Measurements from ENCODE around the gene BCKDK. TPM values are rescaled to one million over a fixed set of nuclear protein-coding genes. Genes with fewer than 3 reads are reported as not detected.

Gene BCKDK
- total RNA-seq, 2 experiments from 2014 or later = 4.3 to 5.8 TPM

- intact Hi-C loops (cut with DNase I, micrococcal nuclease) = loop anchor here in 1 of 2 experiments (10.0 kb wide), 1 partner anchor 59 kb away; the partner anchor contains the start of gene PYCARD
- POLR2A ChIA-PET = interaction anchor here (0.7 to 1.5 kb wide), 2 partner anchors 32 to 71 kb away, joined by 3 to 5 read pairs; partner anchors contain the start of genes ZNF646 and ZNF668
Measured at GRCh38 chr16:31145398-31145990, 37.3 kb downstream of the BCKDK start.

GRCh38 chr16:31147574-31147973, 39.4 kb downstream of the BCKDK start:
- Mint-ChIP-seq H3K27ac (no peak overlapping the region), H3K36me3 (ENCODE audit: low read depth) (no peaks in the 10 kb centered on the region), H3K9me3 (no peaks in the 10 kb centered on the region), H3K4me3 (no peak overlapping the region), H3K27me3 (peaks cover 8% of the 10 kb centered on the region), H3K4me1 (ENCODE audit: low read depth) (peaks cover 5% of the 10 kb centered on the region)
- CTCF ChIA-PET = no interaction called here
- ATAC-seq (ENCODE audit: poor library complexity) (no peak), DNase-seq (no peak)
- H3K36me3 ChIP-seq (ENCODE audit: insufficient read depth, low read length) = no peaks in the 10 kb centered on the region
- POLR2A ChIA-PET = no interaction called here
- intact Hi-C loops (cut with DNase I, micrococcal nuclease) = loop anchor here in 1 of 2 experiments (10.0 kb wide), 1 partner anchor 57 kb away; the partner anchor contains the start of gene PYCARD
- TF ChIP-seq CTCF (IDR thresholded peaks at IDR 0.05) = no peak
- no peaks in the 10 kb centered on the region for H3K27me3 ChIP-seq (ENCODE audit: control insufficient read depth in 1 of 2, insufficient read depth in 2 of 2, low read length in 2 of 2)
- no peak overlapping the region for H3K27ac ChIP-seq (ENCODE audit: low read depth in 1 of 2, low read length in 2 of 2)
- H3K4me1 ChIP-seq (ENCODE audit: insufficient read depth, low read length) = peaks cover 13% of the 10 kb centered on the region
- H3K9me3 ChIP-seq (ENCODE audit: control insufficient read depth in 1 of 2, insufficient read depth in 1 of 2, low read length in 2 of 2) = no peaks in the 10 kb centered on the region
- no peak overlapping the region for H3K4me3 ChIP-seq (ENCODE audit: low read length)

More at GRCh38 chr16:31145398-31145990, 37.3 kb downstream of the BCKDK start:
- H3K4me3 Mint-ChIP-seq = no peak overlapping the region
- ATAC-seq (ENCODE audit: poor library complexity) (no peak), DNase-seq (peak in 1 of 14 experiments; percentile 14)
- H3K4me1 ChIP-seq (ENCODE audit: insufficient read depth, low read length) = peaks cover 23% of the 10 kb centered on the region
- H3K27ac Mint-ChIP-seq = no peak overlapping the region
- no peaks in the 10 kb centered on the region for H3K27me3 ChIP-seq (ENCODE audit: control insufficient read depth in 1 of 2, insufficient read depth in 2 of 2, low read length in 2 of 2)
- H3K36me3 ChIP-seq (ENCODE audit: insufficient read depth, low read length) = no peaks in the 10 kb centered on the region
- H3K9me3 ChIP-seq (ENCODE audit: control insufficient read depth in 1 of 2, insufficient read depth in 1 of 2, low read length in 2 of 2) = no peaks in the 10 kb centered on the region
- no peaks in the 10 kb centered on the region for H3K36me3 Mint-ChIP-seq (ENCODE audit: low read depth)
- H3K27ac ChIP-seq (ENCODE audit: low read depth in 1 of 2, low read length in 2 of 2) = no peak overlapping the region
- H3K4me1 Mint-ChIP-seq (ENCODE audit: low read depth) = peaks cover 13% of the 10 kb centered on the region
- H3K27me3 Mint-ChIP-seq = peaks cover 8% of the 10 kb centered on the region
- CTCF ChIA-PET = no interaction called here
- H3K4me3 ChIP-seq (ENCODE audit: low read length) = no peak overlapping the region
- no peaks in the 10 kb centered on the region for H3K9me3 Mint-ChIP-seq
- no peak for TF ChIP-seq CTCF (IDR thresholded peaks at IDR 0.05)

- Mint-ChIP-seq H3K27me3 (peaks cover 8% of the 10 kb centered on the region), H3K27ac (no peak overlapping the region), H3K4me3 (no peak overlapping the region), H3K4me1 (ENCODE audit: low read depth) (peaks cover 5% of the 10 kb centered on the region), H3K9me3 (no peaks in the 10 kb centered on the region), H3K36me3 (ENCODE audit: low read depth) (no peaks in the 10 kb centered on the region)
- no peak for TF ChIP-seq CTCF (IDR thresholded peaks at IDR 0.05)
- POLR2A ChIA-PET = interaction anchor here (1.3 kb wide), 1 partner anchor 31 kb away, joined by 4 read pairs; the partner anchor contains the start of gene FUS
- Histone ChIP-seq H3K4me3 (ENCODE audit: low read length) (no peak overlapping the region), H3K27ac (ENCODE audit: low read depth in 1 of 2, low read length in 2 of 2) (no peak overlapping the region), H3K36me3 (ENCODE audit: insufficient read depth, low read length) (no peaks in the 10 kb centered on the region), H3K4me1 (ENCODE audit: insufficient read depth, low read length) (peaks cover 6% of the 10 kb centered on the region), H3K27me3 (ENCODE audit: control insufficient read depth in 1 of 2, insufficient read depth in 2 of 2, low read length in 2 of 2) (no peaks in the 10 kb centered on the region), H3K9me3 (ENCODE audit: control insufficient read depth in 1 of 2, insufficient read depth in 1 of 2, low read length in 2 of 2) (no peaks in the 10 kb centered on the region)
- CTCF ChIA-PET = no interaction called here
- no peak for ATAC-seq (ENCODE audit: poor library complexity)
- intact Hi-C loops (cut with DNase I, micrococcal nuclease) = loop anchor here in 1 of 2 experiments (10.0 kb wide), 1 partner anchor 56 kb away; the partner anchor contains the start of gene PYCARD
- DNase-seq = peak in 1 of 14 experiments; percentile 20
Measured at GRCh38 chr16:31148281-31148728, 40.1 kb downstream of the BCKDK start.

All from CD4-positive, alpha-beta T cell (primary cell).